Measurements from ENCODE around the gene MYBPC3. TPM values are rescaled to one million over a fixed set of nuclear protein-coding genes. Genes with fewer than 3 reads are reported as not detected.

Gene MYBPC3
- total RNA-seq, 1 experiment from 2014 or later = 0.05 TPM

Small RNA genes lying within 50 kb of the gene (small RNA-seq; reads per million reads assigned to genes)
- gene MIR4487 = 0 reads per million in 2 experiments

Other genes starting within 250 kb of the MYBPC3 start
- gene ARFGAP2, start 175.8 kb downstream of the MYBPC3 start, total RNA-seq (2014; rRNA removed; shearing (Covaris generic)) = 26.5 and 27.9 TPM in 2 replicates
- 19.2 and 21.8 TPM in 2 replicates for gene PACSIN3, start 166.3 kb downstream of the MYBPC3 start, total RNA-seq (2014; rRNA removed; shearing (Covaris generic))
- 59.1 and 61.7 TPM in 2 replicates for gene DDB2, start 137.7 kb downstream of the MYBPC3 start, total RNA-seq (2014; rRNA removed; shearing (Covaris generic))
- gene ACP2, start 103.9 kb downstream of the MYBPC3 start, total RNA-seq (2014; rRNA removed; shearing (Covaris generic)) = 13.4 and 15.2 TPM in 2 replicates
- 8.3 and 8.7 TPM in 2 replicates for gene NR1H3, start 94.7 kb downstream of the MYBPC3 start, total RNA-seq (2014; rRNA removed; shearing (Covaris generic))
- gene MADD, start 82.6 kb downstream of the MYBPC3 start, total RNA-seq (2014; rRNA removed; shearing (Covaris generic)) = 13.1 and 15.2 TPM in 2 replicates
- gene SPI1, start 25.8 kb upstream of the MYBPC3 start, total RNA-seq (2014; rRNA removed; shearing (Covaris generic)) = not detected in 2 replicates
- 12.0 and 12.9 TPM in 2 replicates for gene SLC39A13, start 55.9 kb upstream of the MYBPC3 start, total RNA-seq (2014; rRNA removed; shearing (Covaris generic))
- 120 and 123 TPM in 2 replicates for gene PSMC3, start 73.7 kb upstream of the MYBPC3 start, total RNA-seq (2014; rRNA removed; shearing (Covaris generic))
- gene RAPSN, start 96.4 kb upstream of the MYBPC3 start, total RNA-seq (2014; rRNA removed; shearing (Covaris generic)) = 0.17 TPM in 1 of 2 replicates, not detected in the other
- gene CELF1, start 200.4 kb upstream of the MYBPC3 start, total RNA-seq (2014; rRNA removed; shearing (Covaris generic)) = 60.3 and 74.4 TPM in 2 replicates
- gene PTPMT1, start 212.9 kb upstream of the MYBPC3 start, total RNA-seq (2014; rRNA removed; shearing (Covaris generic)) = 51.0 and 54.8 TPM in 2 replicates
- gene KBTBD4, start 226.3 kb upstream of the MYBPC3 start, total RNA-seq (2014; rRNA removed; shearing (Covaris generic)) = 10.2 and 10.9 TPM in 2 replicates
- gene NDUFS3, start 226.4 kb upstream of the MYBPC3 start, total RNA-seq (2014; rRNA removed; shearing (Covaris generic)) = 41.8 and 46.6 TPM in 2 replicates
- gene FAM180B, start 234.0 kb upstream of the MYBPC3 start, total RNA-seq (2014; rRNA removed; shearing (Covaris generic)) = not detected in 2 replicates
- gene C1QTNF4, start 241.7 kb upstream of the MYBPC3 start, total RNA-seq (2014; rRNA removed; shearing (Covaris generic)) = not detected in 2 replicates